T-cell (primary cell): Measurements from ENCODE around the gene TAF4. TPM values are rescaled to one million over a fixed set of nuclear protein-coding genes. Genes with fewer than 3 reads are reported as not detected.

Experiments
- ATAC-seq, 4 experiments: fragments of 200-7000 bp in 3 of 4; fragments of 150-1000 bp in 1 of 4; cut with Tn5 transposase; replicated peaks in 1 of 4; 1 replicate in 3 of 4; 2 replicates in 1 of 4; pipeline ENCODE4 v1.10.0; 2021; ENCODE audit warnings: moderate library complexity in 3 of 4, mild to moderate bottlenecking in 2 of 4, moderate number of reproducible peaks in 1 of 4
- CTCF ChIA-PET, 2 donors: fragments of 300-600 bp; sonication (Branson Sonifier 250); formaldehyde crosslinking; loops; one replicate each; lab custom pipeline; 2022; ENCODE audit warnings: antibody characterized with exemption in 2 of 2; lab: Charles Lee
- POLR2A ChIA-PET, 2 donors: fragments of 300-600 bp; sonication (Branson Sonifier 250); formaldehyde crosslinking; loops; one replicate each; lab custom pipeline; 2022; ENCODE audit warnings: antibody characterized with exemption in 2 of 2; lab: Charles Lee
- DNase-seq, 35 experiments: peaks; one replicate each; pipeline versions ENCODE4 v3.0.0 to v3.0.0-alpha.2; 2013 to 2023
- H3K27ac ChIP-seq: one replicate; pipeline ENCODE4 v1.5.1; 2013; ENCODE audit warnings: low read length
- H3K27me3 ChIP-seq, 2 experiments: replicated peaks in 1 of 2; 1 replicate in 1 of 2; 2 replicates in 1 of 2; pipeline versions ENCODE4 v1.6.1 to v1.7.0; 2013; ENCODE audit warnings: low read length in 1 of 2, mixed read lengths in 1 of 2; ENCODE audit not compliant: control insufficient read depth in 2 of 2, insufficient read depth in 2 of 2; ENCODE audit errors: extremely low read depth in 1 of 2
- H3K36me3 ChIP-seq, 2 donors: 1 replicate in 1 of 2; 2 replicates in 1 of 2; pipeline versions ENCODE4 v1.6.1 to v1.7.0; 2013; ENCODE audit warnings: low read length in 1 of 2; ENCODE audit not compliant: control insufficient read depth in 2 of 2, insufficient read depth in 1 of 2; ENCODE audit errors: extremely low read depth in 1 of 2
- H3K4me1 ChIP-seq, 2 experiments: 1 replicate in 1 of 2; 2 replicates in 1 of 2; pipeline versions ENCODE4 v1.6.1 to v1.7.0; 2013; ENCODE audit warnings: low read length in 2 of 2, mixed read lengths in 1 of 2; ENCODE audit not compliant: insufficient read depth in 2 of 2, control insufficient read depth in 1 of 2; ENCODE audit errors: extremely low read depth in 1 of 2
- H3K4me3 ChIP-seq, 2 donors: 1 replicate in 1 of 2; 2 replicates in 1 of 2; pipeline versions ENCODE4 v1.5.1 to v1.7.0; 2013; ENCODE audit warnings: mild to moderate bottlenecking in 2 of 2, low read length in 1 of 2, moderate library complexity in 1 of 2; ENCODE audit not compliant: control insufficient read depth in 1 of 2; ENCODE audit errors: extremely low read depth in 1 of 2
- H3K9me3 ChIP-seq: 2 replicates; pipeline ENCODE4 v1.7.0; 2013
- H3K27ac Mint-ChIP-seq, 2 donors: one replicate each; pipeline ENCODE4 v1.8.0; 2020 to 2021; ENCODE audit warnings: mild to moderate bottlenecking in 2 of 2, mixed read lengths in 2 of 2
- H3K27me3 Mint-ChIP-seq, 2 donors: one replicate each; pipeline ENCODE4 v1.8.0; 2021 to 2022; ENCODE audit warnings: mixed read lengths in 2 of 2
- H3K36me3 Mint-ChIP-seq: one replicate; pipeline ENCODE4 v1.8.0; 2021; ENCODE audit warnings: mixed read lengths
- H3K4me1 Mint-ChIP-seq, 3 donors: one replicate each; pipeline ENCODE4 v1.8.0; 2020 to 2022; ENCODE audit warnings: mixed read lengths in 3 of 3, mild to moderate bottlenecking in 1 of 3
- H3K4me3 Mint-ChIP-seq, 3 donors: one replicate each; pipeline ENCODE4 v1.8.0; 2020 to 2022; ENCODE audit warnings: mild to moderate bottlenecking in 3 of 3, mixed read lengths in 3 of 3, moderate library complexity in 3 of 3
- H3K9me3 Mint-ChIP-seq, 3 donors: one replicate each; pipeline ENCODE4 v1.8.0; 2020 to 2022; ENCODE audit warnings: mixed read lengths in 3 of 3
- WGBS: methylation state at CpG from one replicate; pipeline ENCODE4 v1.1.5; 2013; ENCODE audit warnings: missing lambda C conversion rate; ENCODE audit not compliant: insufficient coverage; 5-methylcytosine and 5-hydroxymethylcytosine counted together
- total RNA-seq, 35 experiments: library from RNA in 6 of 35; stranded (reverse) in 6 of 35; fragments of 120-200 nt in 1 of 35; gene quantifications; one replicate each; pipeline versions ENCODE4 v1.2.1 to v1.2.4 and lab custom pipeline; 2013 to 2026

TAF4 gene
- total RNA-seq, 5 donors from 2014 or later (not counting 1 experiment from before 2014, with no cell fraction given), result 21.7 to 39.5 (median 35.2) TPM

GRCh38 chr20:61924858-61925554, 140.7 kb downstream of the TAF4 start:
- 85% methylated on average over 31 of the region's 32 CpGs for WGBS
- no peaks in the 10 kb centered on the region for H3K9me3 Mint-ChIP-seq
- Histone ChIP-seq H3K36me3 (no peaks in the 10 kb centered on the region), H3K27ac (no peak overlapping the region), H3K27me3 (peaks cover 0 to 16% of the 10 kb centered on the region in 2 experiments), H3K4me1 (no peaks in the 10 kb centered on the region), H3K9me3 (no peaks in the 10 kb centered on the region), H3K4me3 (no peak overlapping the region)
- no peaks in the 10 kb centered on the region for H3K4me1 Mint-ChIP-seq
- H3K27ac Mint-ChIP-seq, result no peak overlapping the region
- DNase-seq (no peak), ATAC-seq (no peak)
- ChIA-PET POLR2A (no interaction called here), CTCF (no interaction called here)
- no peaks in the 10 kb centered on the region for H3K36me3 Mint-ChIP-seq
- no peaks in the 10 kb centered on the region for H3K27me3 Mint-ChIP-seq
- no peak overlapping the region for H3K4me3 Mint-ChIP-seq

Other genes starting within 250 kb of the TAF4 start
- gene LSM14B, start 56.6 kb upstream of the TAF4 start, total RNA-seq, result 10 to 100 TPM; 40.5 to 55.5 (median 54.4) TPM
- 100 to 1,000 TPM; 136 to 233 (median 208) TPM for gene PSMA7, start 77.5 kb upstream of the TAF4 start, total RNA-seq
- 10 to 100 TPM; 14.6 to 23.6 (median 19.4) TPM for gene SS18L1, start 77.9 kb upstream of the TAF4 start, total RNA-seq
- gene MTG2, start 117.1 kb upstream of the TAF4 start, total RNA-seq, result 10 to 100 TPM; 21.1 to 51.9 (median 44.1) TPM
- not detected for gene HRH3, start 154.4 kb upstream of the TAF4 start, total RNA-seq
- 10 to 100 TPM; 57.0 to 70.1 (median 63.0) TPM for gene OSBPL2, start 172.6 kb upstream of the TAF4 start, total RNA-seq
- gene ADRM1, start 237.1 kb upstream of the TAF4 start, total RNA-seq, result 10 to 100 TPM; 44.7 to 80.3 (median 72.9) TPM